Stomach (tissue), 4 donors: ENCODE data around the gene IQSEC3.

Experiments used
- EP300 ChIP-seq: sonication (generic); formaldehyde crosslinking; IDR thresholded peaks from one replicate; pipeline ENCODE4 v1.6.1; 2017; ENCODE audit warnings: antibody characterized with exemption
- POLR2A ChIP-seq, 4 donors: fragments of 450-650 bp; IDR thresholded peaks; one replicate each; pipeline ENCODE4 v1.6.1; 2016; ENCODE audit warnings: antibody characterized with exemption in 4 of 4, control low read depth in 2 of 4, mild to moderate bottlenecking in 1 of 4, moderate library complexity in 1 of 4
- TF ChIP-seq, protein P1 (sequence below), 7 experiments: fragments of 450-650 bp in 4 of 7; fragments of 200-600 bp in 3 of 7; sonication (generic) in 3 of 7; IDR thresholded peaks; one replicate each; pipeline ENCODE4 v1.5.1; 2016 to 2019; ENCODE audit warnings: antibody characterized with exemption in 7 of 7, control low read depth in 2 of 7, mild to moderate bottlenecking in 1 of 7

GRCh38 chr12:174124-174523 is 107.6 kb downstream of the IQSEC3 start:
- TF ChIP-seq, protein P1, sequence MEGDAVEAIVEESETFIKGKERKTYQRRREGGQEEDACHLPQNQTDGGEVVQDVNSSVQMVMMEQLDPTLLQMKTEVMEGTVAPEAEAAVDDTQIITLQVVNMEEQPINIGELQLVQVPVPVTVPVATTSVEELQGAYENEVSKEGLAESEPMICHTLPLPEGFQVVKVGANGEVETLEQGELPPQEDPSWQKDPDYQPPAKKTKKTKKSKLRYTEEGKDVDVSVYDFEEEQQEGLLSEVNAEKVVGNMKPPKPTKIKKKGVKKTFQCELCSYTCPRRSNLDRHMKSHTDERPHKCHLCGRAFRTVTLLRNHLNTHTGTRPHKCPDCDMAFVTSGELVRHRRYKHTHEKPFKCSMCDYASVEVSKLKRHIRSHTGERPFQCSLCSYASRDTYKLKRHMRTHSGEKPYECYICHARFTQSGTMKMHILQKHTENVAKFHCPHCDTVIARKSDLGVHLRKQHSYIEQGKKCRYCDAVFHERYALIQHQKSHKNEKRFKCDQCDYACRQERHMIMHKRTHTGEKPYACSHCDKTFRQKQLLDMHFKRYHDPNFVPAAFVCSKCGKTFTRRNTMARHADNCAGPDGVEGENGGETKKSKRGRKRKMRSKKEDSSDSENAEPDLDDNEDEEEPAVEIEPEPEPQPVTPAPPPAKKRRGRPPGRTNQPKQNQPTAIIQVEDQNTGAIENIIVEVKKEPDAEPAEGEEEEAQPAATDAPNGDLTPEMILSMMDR (IDR thresholded peaks at IDR 0.05), result no peak
- no peak for TF ChIP-seq POLR2A (IDR thresholded peaks at IDR 0.05)
- no peak for TF ChIP-seq EP300
